ENCODE measurements around the gene ASRGL1. TPM values are rescaled to one million over a fixed set of nuclear protein-coding genes. Genes with fewer than 3 reads are reported as not detected.

ASRGL1 gene
- polyA plus RNA-seq, 2 of the 4 experiments (the other 2 are of a cell fraction), result 12.7 to 19.5 TPM

DNA sequence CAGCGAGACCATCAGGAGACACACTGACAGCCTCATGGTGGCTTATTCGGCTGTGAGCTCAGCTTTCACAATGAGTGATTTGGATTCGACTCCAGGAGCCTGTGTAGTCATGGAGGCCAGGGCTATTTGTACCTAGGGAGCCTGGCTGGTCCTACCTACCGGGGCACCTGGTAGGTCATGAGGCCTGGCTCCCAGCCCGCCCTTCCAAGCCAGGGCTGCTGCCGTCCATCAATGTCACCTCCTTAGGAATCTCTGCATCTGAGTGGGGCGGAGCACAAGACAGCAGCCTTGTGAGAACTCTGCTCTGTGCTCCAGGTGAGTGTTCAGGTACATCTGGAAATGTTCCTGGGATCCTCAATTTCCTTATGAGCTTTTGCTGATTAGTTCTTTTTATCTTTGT, 38.3 kb upstream of the ASRGL1 start, which contains the start of gene SCGB1D4:
Gene SCGB1D4, minus strand, starts transcription at position 101 of the 400 bp plus-strand sequence. Its CDS starts 65 bp downstream, at position 36.
- TF ChIP-seq EHF (CRISPR knock-in tag; IDR thresholded peaks at IDR 0.05) (no peak), KDM1A (IDR thresholded peaks at IDR 0.05; ENCODE audit: low read depth) (no peak), HOXB5 (CRISPR knock-in tag; IDR thresholded peaks at IDR 0.05) (no peak), NR3C1 (IDR thresholded peaks at IDR 0.05) (no peak), ZNF302 (CRISPR knock-in tag; IDR thresholded peaks at IDR 0.05) (no peak), GATA3 (IDR thresholded peaks at IDR 0.05; ENCODE audit: borderline replicate concordance) (no peak)
- TF ChIP-seq, protein P1, sequence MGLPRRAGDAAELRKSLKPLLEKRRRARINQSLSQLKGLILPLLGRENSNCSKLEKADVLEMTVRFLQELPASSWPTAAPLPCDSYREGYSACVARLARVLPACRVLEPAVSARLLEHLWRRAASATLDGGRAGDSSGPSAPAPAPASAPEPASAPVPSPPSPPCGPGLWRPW (IDR thresholded peaks at IDR 0.05), result no peak
- TF ChIP-seq, protein P2, sequence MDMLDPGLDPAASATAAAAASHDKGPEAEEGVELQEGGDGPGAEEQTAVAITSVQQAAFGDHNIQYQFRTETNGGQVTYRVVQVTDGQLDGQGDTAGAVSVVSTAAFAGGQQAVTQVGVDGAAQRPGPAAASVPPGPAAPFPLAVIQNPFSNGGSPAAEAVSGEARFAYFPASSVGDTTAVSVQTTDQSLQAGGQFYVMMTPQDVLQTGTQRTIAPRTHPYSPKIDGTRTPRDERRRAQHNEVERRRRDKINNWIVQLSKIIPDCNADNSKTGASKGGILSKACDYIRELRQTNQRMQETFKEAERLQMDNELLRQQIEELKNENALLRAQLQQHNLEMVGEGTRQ (IDR thresholded peaks at IDR 0.05), result no peak
- TF ChIP-seq, protein P3, sequence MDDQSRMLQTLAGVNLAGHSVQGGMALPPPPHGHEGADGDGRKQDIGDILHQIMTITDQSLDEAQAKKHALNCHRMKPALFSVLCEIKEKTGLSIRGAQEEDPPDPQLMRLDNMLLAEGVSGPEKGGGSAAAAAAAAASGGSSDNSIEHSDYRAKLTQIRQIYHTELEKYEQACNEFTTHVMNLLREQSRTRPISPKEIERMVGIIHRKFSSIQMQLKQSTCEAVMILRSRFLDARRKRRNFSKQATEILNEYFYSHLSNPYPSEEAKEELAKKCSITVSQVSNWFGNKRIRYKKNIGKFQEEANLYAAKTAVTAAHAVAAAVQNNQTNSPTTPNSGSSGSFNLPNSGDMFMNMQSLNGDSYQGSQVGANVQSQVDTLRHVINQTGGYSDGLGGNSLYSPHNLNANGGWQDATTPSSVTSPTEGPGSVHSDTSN (IDR thresholded peaks at IDR 0.05), result no peak
- TF ChIP-seq, protein P4, sequence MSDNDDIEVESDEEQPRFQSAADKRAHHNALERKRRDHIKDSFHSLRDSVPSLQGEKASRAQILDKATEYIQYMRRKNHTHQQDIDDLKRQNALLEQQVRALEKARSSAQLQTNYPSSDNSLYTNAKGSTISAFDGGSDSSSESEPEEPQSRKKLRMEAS (IDR thresholded peaks at IDR 0.05), result no peak
- TF ChIP-seq, protein P5, sequence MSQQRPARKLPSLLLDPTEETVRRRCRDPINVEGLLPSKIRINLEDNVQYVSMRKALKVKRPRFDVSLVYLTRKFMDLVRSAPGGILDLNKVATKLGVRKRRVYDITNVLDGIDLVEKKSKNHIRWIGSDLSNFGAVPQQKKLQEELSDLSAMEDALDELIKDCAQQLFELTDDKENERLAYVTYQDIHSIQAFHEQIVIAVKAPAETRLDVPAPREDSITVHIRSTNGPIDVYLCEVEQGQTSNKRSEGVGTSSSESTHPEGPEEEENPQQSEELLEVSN (IDR thresholded peaks at IDR 0.05; ENCODE audit: borderline replicate concordance, low read depth), result no peak
- ChIA-PET CTCF (interaction anchor here (1.5 to 6.1 kb wide), 2 partner anchors 11 to 129 kb away, joined by 3 to 56 read pairs; no protein-coding TSS in a partner anchor), POLR2A (no interaction called here)
- DNase-seq (ENCODE audit: low read depth in 1 of 2, low spot score in 1 of 2) (no peak), ATAC-seq (no peak), FAIRE-seq (no peak)
- no peak within 1 kb of the TSS for H3K27ac ChIP-seq
- no peaks in the 10 kb centered on the region for H3K4me1 ChIP-seq
- H3K4me3 ChIP-seq, result no peak within 1 kb of the TSS
- H3K4me2 ChIP-seq, result no peak within 1 kb of the TSS
- H3K9me3 ChIP-seq, result no peaks in the 10 kb centered on the region
- WGBS (ENCODE audit: missing lambda C conversion rate), result 8% methylated on average over 7 of the region's 7 CpGs

DNA sequence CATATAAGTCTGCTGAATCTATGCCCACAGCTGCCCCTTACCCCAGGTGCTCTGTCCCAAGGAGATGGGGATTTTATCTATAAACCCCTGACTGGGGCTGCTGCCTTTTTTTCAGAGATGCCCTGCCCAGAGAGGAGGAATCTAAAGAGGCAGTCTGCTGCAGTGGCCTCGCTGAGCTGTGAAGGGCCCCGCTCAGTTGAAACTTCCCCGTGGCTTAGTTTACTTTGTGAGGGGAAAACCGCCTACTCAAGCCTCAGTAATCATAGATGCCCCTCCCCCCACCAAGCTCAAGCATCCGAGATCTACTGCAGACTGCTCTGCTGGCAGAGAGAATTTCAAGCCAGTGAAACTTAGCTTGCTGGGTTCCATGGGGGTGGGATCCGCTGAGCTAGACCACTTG, 31.0 kb upstream of the ASRGL1 start:
- Histone ChIP-seq H3K4me2 (no peak overlapping the region), H3K4me3 (no peak overlapping the region), H3K4me1 (no peaks in the 10 kb centered on the region), H3K9me3 (peaks cover 21% of the 10 kb centered on the region), H3K27ac (no peak overlapping the region)
- ChIA-PET POLR2A (no interaction called here), CTCF (interaction anchor here (0.7 to 1.6 kb wide), 6 partner anchors 8 to 198 kb away, joined by 3 to 5 read pairs (median 4); no protein-coding TSS in a partner anchor)
- no peak for FAIRE-seq
- no peak for TF ChIP-seq CHD4 (IDR thresholded peaks at IDR 0.05; ENCODE audit: borderline replicate concordance)
- no peak for TF ChIP-seq NFE2L2 (conservative IDR thresholded peaks at IDR 0.05; ENCODE audit: low read length)
- no peak for TF ChIP-seq RFX5 (IDR thresholded peaks at IDR 0.05)
- TF ChIP-seq JUNB (IDR thresholded peaks at IDR 0.05), result no peak
- TF ChIP-seq, protein P6, sequence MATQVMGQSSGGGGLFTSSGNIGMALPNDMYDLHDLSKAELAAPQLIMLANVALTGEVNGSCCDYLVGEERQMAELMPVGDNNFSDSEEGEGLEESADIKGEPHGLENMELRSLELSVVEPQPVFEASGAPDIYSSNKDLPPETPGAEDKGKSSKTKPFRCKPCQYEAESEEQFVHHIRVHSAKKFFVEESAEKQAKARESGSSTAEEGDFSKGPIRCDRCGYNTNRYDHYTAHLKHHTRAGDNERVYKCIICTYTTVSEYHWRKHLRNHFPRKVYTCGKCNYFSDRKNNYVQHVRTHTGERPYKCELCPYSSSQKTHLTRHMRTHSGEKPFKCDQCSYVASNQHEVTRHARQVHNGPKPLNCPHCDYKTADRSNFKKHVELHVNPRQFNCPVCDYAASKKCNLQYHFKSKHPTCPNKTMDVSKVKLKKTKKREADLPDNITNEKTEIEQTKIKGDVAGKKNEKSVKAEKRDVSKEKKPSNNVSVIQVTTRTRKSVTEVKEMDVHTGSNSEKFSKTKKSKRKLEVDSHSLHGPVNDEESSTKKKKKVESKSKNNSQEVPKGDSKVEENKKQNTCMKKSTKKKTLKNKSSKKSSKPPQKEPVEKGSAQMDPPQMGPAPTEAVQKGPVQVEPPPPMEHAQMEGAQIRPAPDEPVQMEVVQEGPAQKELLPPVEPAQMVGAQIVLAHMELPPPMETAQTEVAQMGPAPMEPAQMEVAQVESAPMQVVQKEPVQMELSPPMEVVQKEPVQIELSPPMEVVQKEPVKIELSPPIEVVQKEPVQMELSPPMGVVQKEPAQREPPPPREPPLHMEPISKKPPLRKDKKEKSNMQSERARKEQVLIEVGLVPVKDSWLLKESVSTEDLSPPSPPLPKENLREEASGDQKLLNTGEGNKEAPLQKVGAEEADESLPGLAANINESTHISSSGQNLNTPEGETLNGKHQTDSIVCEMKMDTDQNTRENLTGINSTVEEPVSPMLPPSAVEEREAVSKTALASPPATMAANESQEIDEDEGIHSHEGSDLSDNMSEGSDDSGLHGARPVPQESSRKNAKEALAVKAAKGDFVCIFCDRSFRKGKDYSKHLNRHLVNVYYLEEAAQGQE (IDR thresholded peaks at IDR 0.05), result no peak
- no peak for TF ChIP-seq TP53 (CRISPR knock-in tag; IDR thresholded peaks at IDR 0.05)
- TF ChIP-seq TFCP2L1 (CRISPR knock-in tag; IDR thresholded peaks at IDR 0.05), result no peak
- TF ChIP-seq ZC3H11A (IDR thresholded peaks at IDR 0.05), result no peak
- TF ChIP-seq EP300 (IDR thresholded peaks at IDR 0.05), result no peak
- no peak for TF ChIP-seq NPAS2 (CRISPR knock-in tag; IDR thresholded peaks at IDR 0.05; ENCODE audit: borderline replicate concordance)
- no peak for TF ChIP-seq KDM1A (IDR thresholded peaks at IDR 0.05; ENCODE audit: low read depth)
- no peak for TF ChIP-seq ZNF302 (CRISPR knock-in tag; IDR thresholded peaks at IDR 0.05)
- TF ChIP-seq, protein P7, sequence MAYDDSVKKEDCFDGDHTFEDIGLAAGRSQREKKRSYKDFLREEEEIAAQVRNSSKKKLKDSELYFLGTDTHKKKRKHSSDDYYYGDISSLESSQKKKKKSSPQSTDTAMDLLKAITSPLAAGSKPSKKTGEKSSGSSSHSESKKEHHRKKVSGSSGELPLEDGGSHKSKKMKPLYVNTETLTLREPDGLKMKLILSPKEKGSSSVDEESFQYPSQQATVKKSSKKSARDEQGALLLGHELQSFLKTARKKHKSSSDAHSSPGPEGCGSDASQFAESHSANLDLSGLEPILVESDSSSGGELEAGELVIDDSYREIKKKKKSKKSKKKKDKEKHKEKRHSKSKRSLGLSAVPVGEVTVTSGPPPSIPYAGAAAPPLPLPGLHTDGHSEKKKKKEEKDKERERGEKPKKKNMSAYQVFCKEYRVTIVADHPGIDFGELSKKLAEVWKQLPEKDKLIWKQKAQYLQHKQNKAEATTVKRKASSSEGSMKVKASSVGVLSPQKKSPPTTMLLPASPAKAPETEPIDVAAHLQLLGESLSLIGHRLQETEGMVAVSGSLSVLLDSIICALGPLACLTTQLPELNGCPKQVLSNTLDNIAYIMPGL (CRISPR knock-in tag; IDR thresholded peaks at IDR 0.05; ENCODE audit: borderline replicate concordance), result no peak
- 7% methylated on average over 6 of the region's 6 CpGs for WGBS (ENCODE audit: missing lambda C conversion rate)
- DNase-seq (ENCODE audit: low read depth in 1 of 2, low spot score in 1 of 2), result no peak
- no peak for ATAC-seq

Measured in A549 (cell line).